COR-L47 (cell line): Measurements from ENCODE around the gene TMEM151A.
A peak's percentile ranks its signal among the peaks of the same experiment; 100 is the strongest.

Experiments used
- DNase-seq: peaks from one replicate; lab custom pipeline; 2025; lab: John Stamatoyannopoulos, UW

TMEM151A gene

GRCh38 chr11:66322732-66323427, 31.2 kb downstream of the TMEM151A start:
- DNase-seq: no peak

- no peak for DNase-seq
Observed at GRCh38 chr11:66323684-66324083, 32.0 kb downstream of the TMEM151A start.

DNA sequence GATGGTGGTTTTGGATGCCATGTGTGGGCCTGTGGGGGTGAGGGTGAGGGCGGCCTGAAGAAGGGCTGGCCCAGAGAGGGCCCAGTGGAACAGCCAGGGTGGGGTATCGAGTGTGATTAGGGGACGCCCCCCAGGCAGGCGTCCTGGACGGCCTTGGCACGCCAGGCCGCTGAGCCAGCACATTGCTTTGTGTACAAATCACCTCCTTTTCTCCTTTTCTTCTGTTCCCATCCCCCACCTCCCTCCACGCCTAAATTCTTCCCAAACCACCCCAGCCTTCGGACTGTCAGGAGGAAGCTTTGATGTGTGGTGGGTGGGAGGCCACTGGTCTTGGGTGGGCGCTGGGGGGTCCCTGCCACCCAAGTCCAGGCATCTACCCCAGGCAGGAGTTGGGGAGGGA, 33.0 kb downstream of the TMEM151A start:
- no peak for DNase-seq

DNA sequence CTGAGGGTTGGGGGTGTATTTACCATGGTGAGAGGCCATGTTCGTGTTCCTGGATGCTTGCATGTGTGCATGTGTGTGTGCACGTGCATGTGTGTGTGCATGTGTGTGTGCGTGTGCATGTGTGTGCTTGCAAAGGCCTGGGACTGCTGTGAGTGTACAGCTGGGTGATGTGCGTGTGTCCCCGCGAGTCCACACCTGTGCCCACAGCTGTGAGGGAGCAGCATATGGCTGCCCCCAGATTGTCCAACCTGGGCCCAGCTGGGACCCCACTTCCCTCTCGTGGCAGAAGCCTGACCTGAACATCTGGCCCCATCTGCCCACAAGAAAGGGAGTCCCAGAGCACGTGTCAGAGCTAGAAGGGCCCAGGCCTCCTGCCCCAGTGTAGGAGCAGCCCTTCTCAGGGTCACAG, 33.6 kb downstream of the TMEM151A start:
- no peak for DNase-seq

- DNase-seq: no peak
Observed at GRCh38 chr11:66326261-66327111, 34.8 kb downstream of the TMEM151A start.

GRCh38 chr11:66327171-66328030, 35.7 kb downstream of the TMEM151A start:
- DNase-seq: no peak

GRCh38 chr11:66328031-66328301, 36.3 kb downstream of the TMEM151A start:
- no peak for DNase-seq

GRCh38 chr11:66328302-66329144, 36.8 kb downstream of the TMEM151A start:
- peak; percentile 49 for DNase-seq

DNA sequence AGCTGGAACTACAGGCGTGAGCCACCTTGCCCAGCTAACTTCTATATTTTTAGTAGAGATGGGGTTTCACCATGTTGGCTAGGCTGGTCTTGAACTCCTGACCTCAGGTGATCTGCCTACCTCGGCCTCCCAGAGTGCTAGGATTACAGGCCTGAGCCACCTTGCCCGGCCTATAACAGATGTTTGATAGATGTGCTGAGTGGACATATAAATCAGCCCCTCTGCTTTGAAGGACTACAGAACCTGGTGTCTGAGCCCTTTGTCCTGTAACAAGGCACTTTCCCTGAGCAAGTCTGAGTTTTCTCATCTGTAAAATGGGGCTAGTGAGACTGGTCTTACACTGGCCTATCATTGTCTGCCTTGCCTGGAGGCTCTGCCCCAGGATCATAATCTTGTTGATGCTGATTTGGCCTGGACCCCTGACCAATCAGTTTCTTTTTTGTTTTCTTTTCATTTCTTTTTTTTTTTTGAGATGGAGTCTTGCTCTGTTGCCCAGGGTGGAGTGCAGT, 37.5 kb downstream of the TMEM151A start:
- DNase-seq: no peak

DNA sequence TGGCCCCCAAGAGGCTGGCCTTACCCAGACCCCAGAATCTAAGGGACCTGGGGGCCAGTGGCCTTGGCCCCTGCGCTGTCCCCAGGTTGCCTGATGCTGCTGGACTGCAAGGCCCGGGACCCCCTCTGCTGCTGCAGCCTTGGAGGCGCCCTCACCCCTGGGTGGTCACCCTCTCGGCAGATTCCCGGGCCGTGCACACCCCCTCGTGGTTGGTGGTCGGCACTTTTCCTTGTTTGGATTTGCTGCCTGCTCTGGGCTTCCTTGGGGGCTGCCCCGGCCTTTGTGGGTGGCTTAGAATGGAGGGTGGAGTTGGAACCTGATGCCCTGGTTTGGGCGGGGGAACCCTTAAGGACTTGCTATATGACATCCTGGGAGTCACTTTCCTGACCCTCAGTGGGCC, 39.2 kb downstream of the TMEM151A start:
- DNase-seq: no peak

DNA sequence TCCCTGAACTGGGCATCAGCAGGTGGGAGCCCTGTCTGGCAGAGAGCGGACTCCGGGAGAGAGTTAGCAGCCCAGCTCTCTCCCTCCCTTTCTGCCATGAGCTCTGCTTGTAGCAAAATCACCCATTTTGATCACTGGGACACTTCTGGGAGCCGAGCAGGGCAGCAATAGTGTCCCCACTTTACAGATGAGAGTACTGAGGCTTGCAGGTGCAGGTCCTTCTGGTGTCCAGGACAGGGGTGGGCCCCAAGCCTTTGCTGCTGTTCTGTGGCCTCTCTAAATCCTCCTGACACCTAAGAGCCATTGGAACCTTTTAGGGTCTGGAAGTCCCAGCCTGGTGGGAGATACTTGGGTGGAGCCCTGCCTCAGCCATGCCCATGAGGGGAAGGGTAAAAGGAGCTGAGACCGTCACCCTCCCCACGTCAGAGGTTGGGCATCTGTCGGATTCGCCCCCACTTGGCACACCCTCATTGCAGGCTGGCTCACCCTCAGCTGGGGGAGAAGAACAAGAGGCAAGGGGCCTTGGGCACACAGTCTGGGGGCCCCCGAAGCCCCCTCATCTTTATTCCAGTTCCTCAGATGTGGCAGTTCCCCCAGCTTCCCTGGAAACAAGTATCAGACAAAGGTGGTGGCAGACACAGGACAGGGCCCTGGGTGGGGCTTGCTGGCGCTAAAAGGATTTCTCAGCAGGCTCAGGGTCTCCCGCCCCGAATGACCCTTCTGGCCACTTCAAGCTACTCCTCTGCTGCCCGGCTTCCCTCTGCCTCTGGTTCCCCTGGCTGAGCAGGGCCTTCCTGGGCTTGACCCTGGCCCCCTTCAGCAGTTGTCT, 40.1 kb downstream of the TMEM151A start:
- DNase-seq: no peak

- no peak for DNase-seq
Observed at GRCh38 chr11:66332371-66333219, 40.9 kb downstream of the TMEM151A start.

GRCh38 chr11:66333220-66333877, 41.7 kb downstream of the TMEM151A start:
- DNase-seq: no peak

DNA sequence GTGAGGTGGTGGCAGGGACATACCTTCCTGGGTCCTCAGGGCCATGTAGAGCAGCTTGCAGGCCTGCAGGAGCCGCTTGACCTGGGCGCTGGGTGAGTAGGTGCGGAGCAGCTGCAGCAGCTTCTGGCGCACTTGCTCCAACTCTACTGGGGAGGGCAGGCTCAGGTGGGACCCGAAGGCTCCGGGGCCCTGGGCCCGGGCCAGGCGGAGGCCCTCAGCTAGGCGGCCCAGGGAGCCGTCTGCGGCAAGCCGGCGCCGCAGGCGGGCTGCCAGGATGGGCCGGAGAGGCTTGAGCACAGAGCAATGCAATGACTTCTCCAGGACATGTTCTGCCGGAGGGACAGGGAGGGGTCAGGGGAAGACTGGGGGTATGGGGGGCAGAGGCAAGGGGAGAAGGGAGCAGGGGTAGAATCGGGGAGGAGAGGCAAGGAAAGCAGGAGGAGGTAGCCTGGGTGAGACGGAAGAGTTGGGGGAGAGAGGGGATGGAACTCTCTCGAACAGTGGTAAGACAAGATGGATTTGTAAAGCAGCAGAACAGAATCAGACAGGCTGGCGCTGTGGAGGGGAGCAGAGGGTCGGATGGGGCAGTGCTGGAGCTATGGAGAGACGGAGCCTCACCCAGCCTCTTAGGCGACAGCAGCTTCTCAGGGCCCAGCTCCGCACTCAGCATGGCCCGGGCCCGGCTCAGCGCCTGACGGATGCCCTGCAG, 42.4 kb downstream of the TMEM151A start:
- DNase-seq: no peak

GRCh38 chr11:66334605-66335442, 43.1 kb downstream of the TMEM151A start:
- DNase-seq: no peak

DNA sequence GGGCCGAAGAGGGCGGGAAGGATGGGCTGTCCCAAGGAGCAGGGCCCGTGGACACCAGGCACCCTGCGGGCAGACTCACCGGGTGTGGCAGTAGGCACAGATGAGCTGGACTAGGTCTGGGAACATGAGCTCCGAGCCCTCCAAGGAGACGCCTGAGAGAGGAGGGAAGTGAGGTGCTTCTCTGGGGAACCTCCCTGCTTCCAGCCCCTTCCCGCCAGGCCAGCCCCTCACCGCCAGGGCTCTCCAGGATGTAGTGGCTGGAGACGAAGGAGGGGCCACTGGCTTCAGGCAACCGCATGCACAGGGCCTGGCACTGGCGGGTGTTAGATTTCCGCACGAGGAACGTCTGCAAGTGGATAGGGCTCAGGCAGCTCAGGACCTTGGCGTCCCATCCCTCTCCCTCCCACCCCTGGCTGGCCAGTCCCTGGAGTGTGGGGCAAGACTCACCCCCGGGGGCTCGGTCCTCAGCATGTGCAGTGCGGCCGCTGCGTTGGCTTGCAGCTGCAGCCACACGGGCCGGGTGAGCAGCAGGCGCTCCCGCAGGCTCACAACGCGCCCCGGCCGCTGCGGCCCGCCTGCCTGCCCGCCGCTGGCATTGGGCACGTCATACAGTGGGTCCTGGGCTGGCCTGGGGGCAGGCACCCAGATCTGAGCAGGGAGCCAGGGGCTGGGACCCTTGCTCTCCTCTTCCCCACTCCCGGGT, 44.0 kb downstream of the TMEM151A start:
- DNase-seq: no peak
